Mammary epithelial cell (primary cell): ENCODE results near the gene TH.

Source experiments
- EZH2 ChIP-seq: IDR thresholded peaks from 2 replicates; pipeline ENCODE4 v1.6.1; 2012; ENCODE audit warnings: low read length, inconsistent platforms, borderline replicate concordance
- TF ChIP-seq, protein P1 (sequence below), 2 donors: IDR thresholded peaks in 1 of 2; conservative IDR thresholded peaks in 1 of 2; 2 replicates each; pipeline ENCODE4 v1.5.1; 2011 to 2012; ENCODE audit warnings: inconsistent platforms in 2 of 2, low read length in 2 of 2, mild to moderate bottlenecking in 2 of 2, control low read depth in 1 of 2, low read depth in 1 of 2; ENCODE audit not compliant: insufficient read depth in 1 of 2; ENCODE audit errors: extremely low read depth in 1 of 2

DNA sequence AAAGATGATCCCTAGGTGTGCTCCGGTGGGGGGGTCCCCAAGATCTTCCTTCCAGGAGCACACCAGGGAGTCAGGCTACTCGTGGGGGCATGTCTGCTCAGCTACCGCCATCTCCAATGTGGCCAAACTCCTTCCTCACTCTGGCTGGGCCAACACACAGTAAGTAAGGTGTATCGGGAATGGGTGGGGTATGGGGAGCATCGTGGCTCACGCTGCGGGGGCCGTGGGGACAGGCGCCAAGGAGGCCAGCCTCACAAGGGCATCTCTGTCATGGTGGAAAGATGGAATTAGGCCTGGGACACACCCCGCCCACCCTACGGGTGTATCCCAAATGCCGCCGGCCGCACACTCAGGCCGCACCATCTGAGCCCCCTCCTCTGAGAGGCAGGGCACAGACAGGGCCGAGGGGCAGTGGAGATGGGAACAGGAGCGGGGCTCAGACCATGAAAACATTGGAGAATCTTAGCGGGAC lies 40.7 kb downstream of the TH start:
- no peak for TF ChIP-seq EZH2
- TF ChIP-seq, protein P1, sequence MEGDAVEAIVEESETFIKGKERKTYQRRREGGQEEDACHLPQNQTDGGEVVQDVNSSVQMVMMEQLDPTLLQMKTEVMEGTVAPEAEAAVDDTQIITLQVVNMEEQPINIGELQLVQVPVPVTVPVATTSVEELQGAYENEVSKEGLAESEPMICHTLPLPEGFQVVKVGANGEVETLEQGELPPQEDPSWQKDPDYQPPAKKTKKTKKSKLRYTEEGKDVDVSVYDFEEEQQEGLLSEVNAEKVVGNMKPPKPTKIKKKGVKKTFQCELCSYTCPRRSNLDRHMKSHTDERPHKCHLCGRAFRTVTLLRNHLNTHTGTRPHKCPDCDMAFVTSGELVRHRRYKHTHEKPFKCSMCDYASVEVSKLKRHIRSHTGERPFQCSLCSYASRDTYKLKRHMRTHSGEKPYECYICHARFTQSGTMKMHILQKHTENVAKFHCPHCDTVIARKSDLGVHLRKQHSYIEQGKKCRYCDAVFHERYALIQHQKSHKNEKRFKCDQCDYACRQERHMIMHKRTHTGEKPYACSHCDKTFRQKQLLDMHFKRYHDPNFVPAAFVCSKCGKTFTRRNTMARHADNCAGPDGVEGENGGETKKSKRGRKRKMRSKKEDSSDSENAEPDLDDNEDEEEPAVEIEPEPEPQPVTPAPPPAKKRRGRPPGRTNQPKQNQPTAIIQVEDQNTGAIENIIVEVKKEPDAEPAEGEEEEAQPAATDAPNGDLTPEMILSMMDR (conservative IDR thresholded peaks at IDR 0.05 in 1 of 2, IDR thresholded peaks at IDR 0.05 in 1 of 2; ENCODE audit: extremely low read depth in 1 of 2, insufficient read depth in 1 of 2, low read depth in 1 of 2, low read length in 2 of 2) = no peak
